ENCODE measurements around the gene FAAP20.

- TF ChIP-seq POLR2A (IDR thresholded peaks at IDR 0.05; ENCODE audit: low read depth, low read length), result no peak
- TF ChIP-seq POLR2AphosphoS5 (IDR thresholded peaks at IDR 0.05; ENCODE audit: low read depth, low read length), result no peak
- TF ChIP-seq TAF1 (IDR thresholded peaks at IDR 0.05; ENCODE audit: low read depth, low read length), result no peak
- TF ChIP-seq POU2F2 (IDR thresholded peaks at IDR 0.05; ENCODE audit: low read depth, low read length), result no peak
- TF ChIP-seq PAX5 (IDR thresholded peaks at IDR 0.05; ENCODE audit: insufficient read depth, low read length, severe bottlenecking), result no peak
- TF ChIP-seq SPI1 (IDR thresholded peaks at IDR 0.05; ENCODE audit: low read depth, low read length), result no peak
Measured at GRCh38 chr1:2239013-2239370, 44.4 kb upstream of the FAAP20 start.

Measured in GM12891 (cell line).